Activated effector memory CD4-positive, alpha-beta T cell treated with anti-CD3 and anti-CD28 coated beads, Interleukin-2, amount 50 U/mL, for 16 hours (primary cell): ENCODE results near the gene SF3A1.
"Not testable (repeated sequence)": the region's sequence is repeated elsewhere in the genome, so short reads cannot be mapped to it uniquely, and the experiment has no call there.

ENCODE experiments used
- DNase-seq: peaks from one replicate; pipeline ENCODE4 v3.0.0-alpha.2; 2020

SF3A1 gene

DNA sequence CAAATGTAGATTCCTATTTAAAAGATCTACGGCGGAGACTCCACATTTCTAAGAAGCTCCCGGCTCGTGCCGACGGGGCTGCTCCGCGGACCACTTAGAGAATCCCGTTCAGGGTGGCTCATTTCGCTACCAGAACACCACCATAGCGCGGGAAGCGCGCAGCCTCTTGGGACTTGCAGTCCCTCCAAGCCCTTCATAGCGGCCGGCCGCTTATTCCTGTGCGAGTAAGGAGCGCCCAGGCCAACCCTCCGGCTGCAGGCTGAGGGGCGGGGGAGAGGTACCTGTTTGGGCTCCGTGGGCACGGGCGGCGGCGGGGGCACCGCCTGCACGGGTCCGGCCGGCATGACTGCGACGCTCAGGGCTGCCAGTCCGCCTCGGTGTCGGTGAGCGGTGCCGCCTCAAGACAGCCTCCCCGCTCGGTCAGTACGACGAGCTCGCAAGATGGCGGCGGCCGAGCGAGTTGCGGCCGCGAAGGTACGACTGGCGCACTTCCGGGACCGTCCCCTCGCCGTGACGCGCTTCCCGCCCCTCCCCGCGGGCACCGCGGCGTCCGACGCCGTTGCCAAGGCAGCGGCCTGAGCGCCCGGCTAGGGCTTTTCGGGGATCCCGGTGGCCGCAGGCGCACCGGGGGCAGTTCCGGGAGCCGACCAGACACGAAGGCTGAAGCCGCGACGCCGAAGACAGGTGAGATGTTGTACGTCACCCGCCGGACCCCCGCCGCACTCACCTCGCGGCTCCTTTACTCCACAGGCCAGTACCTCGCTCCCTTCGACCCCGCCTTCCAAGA is at the start of gene SF3A1, which contains the start of gene CCDC157:
TSS of gene SF3A1 (minus strand) at position 446 of the 787 bp plus-strand sequence. CDS start at position 344, 102 bp downstream.
TSS of gene CCDC157 (plus strand) at position 559 of the 787 bp plus-strand sequence. CDS start 8,994 bp downstream, outside the sequence.
- peak; percentile 95 for DNase-seq

DNA sequence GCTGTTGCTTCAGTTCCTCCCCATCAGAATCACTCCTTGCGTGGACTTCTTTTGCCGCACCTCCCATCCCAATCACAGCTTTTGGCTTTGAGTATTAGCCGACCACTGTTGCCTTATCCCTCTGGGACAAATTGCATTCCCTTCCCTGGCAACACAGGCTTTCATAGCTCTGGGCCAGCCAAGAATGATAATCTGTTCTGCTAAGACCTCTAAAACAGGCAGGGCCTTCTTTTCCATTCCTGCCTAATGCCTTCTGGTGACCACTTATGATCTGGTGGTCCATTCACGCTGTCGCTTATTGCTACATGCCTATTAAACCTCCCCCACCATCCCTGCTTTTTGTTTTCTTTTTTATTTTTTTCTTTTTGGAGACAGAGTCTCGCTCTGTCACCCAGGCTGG is 49.7 kb upstream of the SF3A1 start:
- DNase-seq: no peak

DNA sequence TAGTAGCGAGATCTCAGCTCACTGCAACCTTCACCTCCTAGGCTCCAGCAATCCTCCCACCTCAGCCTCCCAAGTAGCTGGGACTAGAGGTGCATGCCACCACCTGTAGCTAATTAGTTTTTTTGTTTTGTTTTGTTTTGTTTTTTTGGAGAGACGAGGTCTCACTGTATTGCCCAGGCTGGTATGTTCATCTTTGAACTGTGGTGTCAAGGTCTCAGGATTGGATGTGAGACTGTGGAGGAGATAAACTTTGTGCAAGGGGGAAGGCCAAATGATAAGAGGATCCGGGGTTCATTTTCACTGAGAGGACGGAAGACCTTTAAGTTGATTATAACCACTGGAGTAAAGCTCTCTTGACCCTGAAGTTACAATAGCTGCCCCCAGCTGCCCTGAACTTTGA is 49.0 kb upstream of the SF3A1 start:
- DNase-seq: no peak

DNA sequence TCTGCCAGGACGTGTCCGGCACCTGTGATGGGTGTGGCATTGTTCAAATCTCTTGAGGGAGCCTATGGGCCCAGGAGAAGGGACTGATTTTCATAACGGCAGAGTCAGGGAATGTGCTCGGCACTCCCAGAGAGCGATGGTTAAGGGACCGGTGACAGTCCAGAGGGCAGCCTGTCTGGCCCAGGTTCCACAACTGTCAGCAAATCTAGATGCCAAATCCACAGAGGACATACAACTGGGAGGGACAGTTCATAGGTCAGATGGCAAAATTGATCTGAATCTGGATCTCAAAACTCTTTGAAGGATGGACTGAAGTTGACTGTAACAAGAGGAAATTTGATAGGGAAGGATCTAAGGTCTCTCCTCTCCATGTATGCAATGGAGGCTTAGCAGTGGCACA is 47.6 kb upstream of the SF3A1 start:
- DNase-seq: no peak

DNA sequence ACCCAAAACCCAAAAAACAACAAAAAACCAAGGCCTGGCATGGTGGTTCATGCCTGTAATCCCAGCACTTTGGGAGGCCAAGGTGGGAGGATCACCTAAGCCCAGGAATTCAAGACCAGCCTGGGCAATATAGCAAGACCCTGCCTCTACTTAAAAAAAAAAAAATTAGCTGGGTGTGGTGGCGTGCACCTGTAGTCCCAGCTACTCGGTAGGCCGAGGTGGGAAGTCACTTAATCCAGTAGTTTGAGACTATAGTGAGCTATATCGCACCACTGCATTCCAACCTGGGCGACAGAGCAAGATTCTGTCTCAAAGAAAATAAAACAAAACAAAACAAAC is 46.0 kb upstream of the SF3A1 start:
- not testable (repeated sequence) for DNase-seq

DNA sequence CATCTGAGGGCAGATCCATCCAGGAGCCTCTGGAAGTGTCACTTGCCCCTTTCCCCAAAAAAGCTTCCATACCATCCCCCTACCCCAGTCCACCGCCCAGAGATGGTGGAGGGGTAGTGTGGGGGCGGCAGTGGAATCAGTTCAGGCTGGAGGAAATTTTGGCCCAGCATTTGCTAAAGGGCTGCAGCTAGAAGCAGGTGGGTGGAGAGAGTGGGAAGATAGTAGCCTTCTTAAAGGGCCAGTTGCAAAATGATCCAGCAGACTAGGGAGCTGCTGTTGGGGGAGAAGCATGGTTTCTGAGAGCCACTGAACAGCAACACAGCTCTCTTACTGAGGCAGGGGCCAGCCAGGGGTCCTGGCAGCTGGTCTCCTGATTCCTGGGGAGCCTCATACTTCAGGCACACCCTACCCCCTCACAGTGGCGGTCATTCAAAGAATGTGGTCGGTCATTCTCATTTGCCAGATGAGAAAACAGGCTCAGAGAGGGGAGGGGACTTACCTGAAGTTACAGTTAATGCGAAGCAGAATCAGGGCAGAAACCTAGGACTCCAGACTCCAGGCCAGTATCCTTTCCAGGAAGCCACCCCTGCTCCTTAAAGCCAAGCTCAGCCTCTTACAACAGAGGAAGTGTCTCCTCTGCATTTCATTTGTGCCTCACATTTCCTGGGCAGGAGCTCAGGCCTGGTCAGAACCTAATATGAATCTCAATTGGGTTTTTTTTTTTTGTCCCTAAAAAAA is 45.5 kb upstream of the SF3A1 start:
- no peak for DNase-seq

- DNase-seq: not testable (repeated sequence)
Measured at GRCh38 chr22:30401024-30401423, 44.3 kb upstream of the SF3A1 start.

DNA sequence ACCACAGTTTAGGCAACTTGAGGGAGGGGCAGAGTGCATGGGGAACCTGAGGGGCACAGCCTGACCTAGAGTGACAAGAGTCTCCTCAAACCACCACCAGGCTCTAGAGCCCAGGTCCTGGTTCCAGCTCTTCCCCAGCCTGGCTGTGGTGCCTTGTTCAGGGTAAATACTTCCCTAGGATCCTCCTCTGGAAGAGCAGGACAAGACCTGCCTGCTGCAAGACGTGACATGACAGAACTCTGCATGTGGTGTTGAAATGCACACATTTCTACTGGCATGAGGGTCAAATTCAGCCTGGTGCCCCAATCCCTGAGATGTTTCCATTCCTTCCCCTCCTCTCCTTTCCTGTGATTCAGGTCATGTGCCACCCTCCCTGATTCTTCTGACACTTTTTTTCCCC is 43.5 kb upstream of the SF3A1 start:
- no peak for DNase-seq

- DNase-seq: no peak
Measured at GRCh38 chr22:30399718-30400117, 43.0 kb upstream of the SF3A1 start.

DNA sequence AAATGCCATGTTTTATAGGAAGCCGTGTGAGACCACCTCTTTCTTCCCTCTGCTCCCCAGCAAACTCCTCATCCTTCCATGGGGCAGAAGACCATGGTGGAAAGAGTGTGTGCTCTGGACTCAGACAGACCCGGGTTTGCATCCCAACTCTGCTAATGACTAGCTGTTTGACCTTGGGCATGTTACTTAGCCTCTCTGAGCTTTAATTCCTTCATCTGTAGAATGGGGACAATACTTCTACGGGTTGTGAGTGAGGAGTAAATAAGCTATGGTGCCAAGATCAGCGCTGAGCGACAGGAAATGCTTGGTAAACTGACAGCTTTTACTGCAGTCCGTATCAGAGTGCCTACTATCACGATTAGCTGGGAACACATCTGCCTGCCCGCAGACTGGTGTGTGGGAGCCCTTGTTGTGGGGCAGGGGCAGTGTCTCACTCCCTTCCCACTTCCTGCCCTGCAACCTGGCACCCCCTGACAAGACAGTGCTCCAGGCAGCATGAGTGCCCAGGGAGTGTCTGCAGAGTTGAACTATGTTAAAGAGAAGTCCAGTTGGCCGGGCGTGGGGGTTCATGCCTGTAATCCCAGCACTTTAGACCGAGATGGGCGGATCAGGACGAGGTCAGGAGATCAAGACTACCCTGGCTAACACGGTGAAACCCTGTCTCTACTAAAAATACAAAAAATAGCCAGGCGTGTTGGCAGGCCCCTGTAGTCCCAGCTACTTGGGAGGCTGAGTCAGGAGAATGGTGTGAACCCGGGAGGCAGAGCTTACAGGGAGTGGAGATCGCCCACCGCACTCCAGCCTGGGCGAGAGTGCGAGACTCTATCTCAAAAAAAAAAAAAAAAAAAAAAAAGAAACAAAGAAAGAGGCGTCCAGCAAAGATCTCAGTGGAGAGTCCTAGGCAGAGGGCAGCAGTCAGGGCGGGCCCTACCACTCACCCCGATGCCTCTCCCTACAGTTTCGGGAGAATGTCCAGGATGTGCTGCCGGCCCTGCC is 42.3 kb upstream of the SF3A1 start:
- DNase-seq: no peak

DNA sequence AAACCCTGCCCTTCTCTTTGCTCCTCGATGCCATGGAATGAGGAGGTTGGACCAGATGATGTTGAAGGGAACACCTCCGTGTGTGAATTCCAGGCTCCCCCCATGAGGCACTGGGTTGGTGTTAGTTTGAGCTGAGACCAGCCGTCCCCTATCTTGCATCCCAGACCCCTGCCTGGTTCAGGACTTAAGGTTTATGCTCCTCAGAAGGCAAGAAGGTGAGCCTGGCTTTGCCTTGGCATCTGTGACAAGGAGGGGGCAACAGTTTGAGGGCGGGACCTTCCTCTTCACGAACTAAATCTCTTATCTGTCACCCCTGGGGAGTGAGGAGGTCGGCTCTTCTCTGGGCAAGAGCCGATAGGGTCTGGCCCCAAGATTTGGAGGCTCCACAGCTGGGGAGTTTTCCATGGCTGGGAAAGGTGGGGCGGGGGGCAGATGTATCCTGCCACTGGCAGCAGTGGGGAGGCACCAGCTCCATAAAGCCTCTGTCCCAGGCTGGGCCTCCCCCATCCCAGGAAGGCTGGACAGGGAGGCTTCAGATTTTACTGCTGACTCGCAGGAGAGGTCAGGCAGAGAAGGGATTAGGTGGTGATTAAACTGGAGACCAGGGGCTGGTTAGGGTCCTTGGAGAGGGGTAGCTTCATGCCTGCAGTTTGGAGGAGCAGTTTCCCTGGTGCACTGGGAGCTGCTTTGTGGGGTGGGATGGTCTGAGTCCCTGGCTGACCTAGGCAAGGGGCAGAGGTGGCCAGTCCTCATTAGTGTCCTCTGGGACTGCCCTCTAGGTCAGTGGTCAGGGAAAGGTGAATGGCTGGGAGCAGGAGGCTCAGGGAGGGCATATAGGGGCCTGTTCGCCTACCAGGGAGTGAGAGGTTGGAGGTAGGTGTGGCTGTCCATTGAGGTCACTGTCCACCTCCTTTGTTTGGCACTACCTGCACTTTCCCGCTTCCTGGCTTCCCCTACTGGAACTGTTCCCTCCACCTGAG is 41.3 kb upstream of the SF3A1 start:
- no peak for DNase-seq

- DNase-seq: peak; percentile 86
Measured at GRCh38 chr22:30396871-30397655, 40.4 kb upstream of the SF3A1 start, which contains the start of gene SEC14L2. TSS of gene SEC14L2 (plus strand) at chr22:30397018. CDS start at chr22:30397117, 99 bp downstream.

DNA sequence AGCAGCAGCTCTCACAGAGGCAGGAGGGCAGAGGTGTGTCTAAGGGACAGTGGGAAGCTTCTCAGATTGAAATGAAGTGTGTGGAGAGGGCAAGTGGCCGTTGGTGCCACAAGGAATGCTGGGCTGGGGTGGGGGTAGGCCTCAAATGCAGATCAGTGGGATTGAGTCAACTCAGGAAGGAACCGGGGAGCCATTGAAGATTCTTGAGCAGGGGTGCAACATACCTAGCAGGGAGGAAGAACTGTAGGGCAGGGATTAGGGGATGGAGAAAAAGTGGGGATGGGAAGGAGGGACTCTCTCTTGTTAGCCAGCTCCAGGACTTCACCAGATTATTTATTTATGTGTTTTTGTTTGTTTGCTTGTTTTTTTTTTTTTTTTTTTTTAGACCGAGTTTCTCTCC is 37.2 kb upstream of the SF3A1 start:
- no peak for DNase-seq

GRCh38 chr22:30393322-30393680 is 36.6 kb upstream of the SF3A1 start:
- no peak for DNase-seq

DNA sequence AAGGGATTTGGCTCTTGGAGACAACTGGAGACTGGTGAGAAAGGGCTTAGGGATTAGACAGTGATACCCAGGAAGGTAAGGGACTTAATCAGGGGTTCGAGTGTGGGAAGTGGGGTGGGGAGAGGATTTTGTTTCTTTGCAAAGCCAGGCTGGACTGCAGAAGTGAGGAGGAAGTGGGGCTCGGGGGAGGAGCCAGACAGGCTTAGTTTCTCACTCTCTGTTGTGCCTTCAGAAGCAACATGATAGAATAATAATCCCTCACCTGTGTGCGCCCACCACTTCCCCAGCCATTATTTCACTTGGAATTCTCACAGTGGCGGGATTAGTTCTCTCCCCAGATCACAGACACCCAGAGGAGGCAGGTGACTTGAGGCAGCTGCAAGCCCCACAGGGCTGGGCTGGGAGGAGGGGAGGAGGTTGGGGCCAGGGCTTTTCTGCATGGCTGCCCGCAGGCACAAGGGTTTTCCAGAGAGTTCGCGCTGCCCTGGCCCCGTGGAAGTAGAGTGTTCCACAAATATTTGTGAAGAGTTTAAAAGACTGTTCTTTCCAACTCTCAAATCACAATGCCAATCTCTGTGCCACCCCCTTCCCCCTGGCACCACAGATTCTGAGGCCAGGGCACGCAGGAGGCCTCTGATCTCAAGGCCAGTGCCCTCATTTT is 36.1 kb upstream of the SF3A1 start:
- DNase-seq: no peak

- peak; percentile 91 for DNase-seq
Measured at GRCh38 chr22:30390974-30391691, 34.4 kb upstream of the SF3A1 start.

DNA sequence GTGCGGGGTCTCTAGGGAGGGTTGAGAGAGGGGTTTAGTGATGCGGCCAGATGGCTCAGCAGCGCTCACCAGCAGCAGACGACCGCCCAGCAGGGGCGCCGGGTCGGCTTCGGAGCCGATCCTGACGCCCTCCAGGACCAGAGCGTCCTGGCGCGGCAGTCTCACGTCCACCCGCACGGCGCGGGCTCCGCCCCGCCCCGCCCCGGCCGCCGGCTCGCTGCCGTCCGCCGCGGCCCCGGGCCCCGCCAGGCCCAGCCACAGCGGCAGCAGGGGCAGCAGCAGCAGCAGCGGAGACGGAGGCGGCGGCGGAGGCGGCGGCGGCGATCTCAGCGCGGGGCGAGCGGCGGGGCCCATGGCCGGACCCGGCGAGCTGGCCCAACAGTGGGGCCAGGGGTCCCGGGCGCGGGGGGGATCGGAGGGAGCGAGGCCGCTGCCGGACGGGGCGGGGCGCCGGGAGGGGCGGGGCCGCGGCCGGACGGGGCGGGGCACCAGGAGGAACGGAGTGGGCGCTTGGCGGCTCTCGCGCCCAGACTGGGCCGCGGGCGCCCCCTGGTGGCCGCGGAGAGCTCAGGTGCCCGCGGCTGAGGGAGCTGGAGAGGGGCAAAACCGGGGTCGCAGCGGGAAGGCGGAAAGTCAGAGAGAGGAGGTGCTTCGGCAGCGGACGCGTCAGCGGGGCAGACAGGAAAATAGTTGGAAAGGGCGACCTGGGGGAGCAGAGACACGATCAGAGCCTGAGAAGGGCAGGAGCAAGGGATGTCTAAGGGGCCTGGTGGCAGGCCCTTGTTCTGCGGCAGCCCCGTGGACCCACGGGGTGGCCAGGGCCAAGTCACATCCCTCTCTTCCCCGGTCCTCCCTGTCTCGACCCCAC is 30.5 kb upstream of the SF3A1 start, which contains the start of gene RNF215:
TSS of gene RNF215 (minus strand) at position 452 of the 868 bp plus-strand sequence. CDS start at position 354, 98 bp downstream.
- peak; percentile 94 for DNase-seq

- DNase-seq: no peak
Measured at GRCh38 chr22:30386608-30386959, 29.9 kb upstream of the SF3A1 start.
